Measurements from ENCODE around the gene WDR41.
"Not testable (repeated sequence)": the region's sequence is repeated elsewhere in the genome, so short reads cannot be mapped to it uniquely, and the experiment has no call there.

The WDR41 gene

DNA sequence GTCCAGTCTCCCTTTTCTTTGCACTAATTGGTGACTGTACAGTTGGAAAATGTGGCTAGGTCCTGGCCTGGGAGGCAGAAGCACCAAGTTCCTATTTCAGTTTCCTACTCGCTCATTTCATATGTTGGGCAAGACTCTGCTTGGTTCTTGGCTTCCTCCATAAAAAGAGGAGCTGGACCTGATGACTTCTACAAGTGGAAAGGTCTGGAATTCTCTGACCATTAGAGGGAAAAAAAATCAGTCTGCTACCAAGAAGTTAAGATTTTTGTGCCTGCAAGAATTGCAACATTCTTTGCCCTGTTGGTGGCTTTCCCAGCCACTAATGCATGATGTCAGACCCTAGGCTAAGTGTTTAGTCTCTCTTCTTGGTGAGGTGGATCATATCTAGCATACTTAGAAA, 91.5 kb downstream of the WDR41 start:
- DNase-seq = no peak

DNA sequence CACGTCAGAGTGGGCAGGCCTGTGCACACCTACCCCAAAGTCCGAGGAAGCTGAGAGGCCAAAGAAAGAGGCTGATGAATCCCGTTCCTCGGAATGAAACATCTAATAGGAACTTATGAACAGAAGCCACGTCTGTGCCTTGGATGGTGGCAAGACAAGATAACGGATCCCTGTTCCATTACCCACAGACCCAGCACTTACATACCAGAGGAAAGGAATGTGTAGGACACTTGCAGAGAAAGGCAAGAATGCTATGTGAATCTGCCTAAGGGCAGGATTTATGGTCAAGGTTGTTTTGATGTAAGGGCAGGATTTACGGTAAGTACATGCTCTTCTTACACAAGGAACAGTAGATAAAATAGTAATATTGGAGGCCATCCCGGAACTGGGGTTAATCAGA, 93.2 kb downstream of the WDR41 start:
- no peak for DNase-seq

DNA sequence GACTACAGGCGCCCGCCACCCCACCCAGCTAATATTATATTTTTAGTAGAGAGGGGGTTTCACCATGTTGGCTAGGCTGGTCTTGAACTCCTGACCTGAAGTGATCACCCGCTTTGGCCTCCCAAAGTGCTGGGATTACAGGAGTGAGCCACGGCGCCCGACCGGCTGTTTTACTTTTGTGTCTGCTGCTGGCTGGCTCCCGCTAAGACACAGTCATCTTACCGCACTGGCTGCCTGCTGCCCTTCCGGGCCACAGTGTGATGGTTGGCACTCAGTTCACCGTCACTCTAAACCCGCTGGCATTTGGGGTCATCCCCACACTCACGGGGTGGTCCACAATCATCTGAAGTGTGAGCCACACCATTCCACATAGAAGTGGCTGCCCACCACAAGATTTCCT, 93.7 kb downstream of the WDR41 start:
- no peak for DNase-seq

DNA sequence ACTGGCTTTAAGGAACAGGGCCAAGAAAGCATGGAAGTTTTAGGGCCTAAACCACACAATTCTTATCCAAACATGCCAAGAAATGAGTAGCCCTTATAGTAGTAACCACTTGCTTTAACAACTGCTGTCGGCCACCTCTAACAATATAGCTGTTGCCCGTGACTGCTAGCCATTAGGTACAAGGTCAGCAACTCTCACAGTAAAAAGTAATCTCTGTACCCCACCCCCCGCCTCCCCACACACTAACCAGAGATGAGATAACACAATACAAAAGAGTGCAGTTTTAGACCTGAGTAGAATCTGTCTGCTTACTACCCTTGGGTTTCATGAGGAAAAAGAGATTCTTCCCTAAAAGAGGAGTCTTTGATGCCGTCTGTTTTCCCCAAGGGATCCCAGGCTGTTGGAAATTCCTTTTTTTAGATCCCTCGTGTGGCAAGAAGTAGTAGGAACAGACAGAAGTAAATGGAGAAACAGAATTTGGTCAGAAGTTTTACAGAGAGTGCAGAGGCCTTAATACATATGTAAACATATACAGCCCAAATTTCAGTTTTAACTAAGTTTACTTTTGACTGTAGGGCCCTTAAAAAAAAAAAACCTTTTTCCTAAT, 94.3 kb downstream of the WDR41 start:
- DNase-seq = no peak

DNA sequence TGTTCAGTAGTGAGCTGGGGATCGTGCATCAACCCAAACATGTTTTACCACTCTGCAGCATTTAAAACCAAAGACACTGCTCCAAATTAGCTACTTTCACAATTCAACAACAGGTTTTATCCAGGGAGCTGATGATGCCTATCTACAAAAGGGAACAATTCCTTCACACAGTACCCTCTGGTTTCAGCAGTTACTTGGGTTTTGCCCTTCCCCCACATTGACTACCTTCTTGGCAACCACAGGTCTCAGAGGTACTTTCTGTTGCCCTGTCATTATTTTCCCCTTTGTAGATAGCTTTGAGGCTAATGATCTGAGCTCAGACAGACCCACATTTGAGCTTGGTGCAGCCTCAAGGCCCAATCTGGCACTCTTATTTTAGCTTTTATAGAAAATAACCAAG, 96.1 kb downstream of the WDR41 start:
- no peak for DNase-seq

DNA sequence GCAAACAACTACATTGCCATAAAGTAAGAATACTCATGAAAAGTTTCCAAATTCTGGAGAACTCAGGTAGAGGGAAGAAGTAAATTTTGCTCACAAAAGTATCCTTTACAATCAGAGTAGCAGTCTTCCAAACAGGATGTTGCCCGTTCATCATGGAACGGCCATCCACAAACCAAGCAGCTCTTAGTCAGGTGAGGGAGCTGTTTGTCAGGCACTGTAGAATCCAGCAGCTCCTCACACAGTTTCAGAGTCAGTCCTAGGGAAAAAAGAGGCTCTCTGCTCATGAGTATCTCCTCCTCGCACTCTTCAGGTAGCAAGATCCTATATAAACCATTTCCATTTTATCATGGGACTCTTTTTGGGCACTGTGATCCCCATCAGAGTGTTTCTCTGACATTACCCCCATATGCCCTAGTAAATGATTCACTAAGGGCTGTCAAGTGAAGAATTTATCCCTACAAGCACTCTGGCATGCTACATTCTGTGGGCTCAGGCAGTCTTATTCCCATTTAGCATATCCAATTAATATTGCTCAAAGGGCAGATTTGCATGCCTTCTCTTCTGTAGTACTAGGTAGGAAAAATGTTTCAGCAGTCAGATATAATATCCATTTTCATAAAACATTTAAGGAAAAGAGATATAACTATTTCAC, 97.9 kb downstream of the WDR41 start:
- no peak for DNase-seq

DNA sequence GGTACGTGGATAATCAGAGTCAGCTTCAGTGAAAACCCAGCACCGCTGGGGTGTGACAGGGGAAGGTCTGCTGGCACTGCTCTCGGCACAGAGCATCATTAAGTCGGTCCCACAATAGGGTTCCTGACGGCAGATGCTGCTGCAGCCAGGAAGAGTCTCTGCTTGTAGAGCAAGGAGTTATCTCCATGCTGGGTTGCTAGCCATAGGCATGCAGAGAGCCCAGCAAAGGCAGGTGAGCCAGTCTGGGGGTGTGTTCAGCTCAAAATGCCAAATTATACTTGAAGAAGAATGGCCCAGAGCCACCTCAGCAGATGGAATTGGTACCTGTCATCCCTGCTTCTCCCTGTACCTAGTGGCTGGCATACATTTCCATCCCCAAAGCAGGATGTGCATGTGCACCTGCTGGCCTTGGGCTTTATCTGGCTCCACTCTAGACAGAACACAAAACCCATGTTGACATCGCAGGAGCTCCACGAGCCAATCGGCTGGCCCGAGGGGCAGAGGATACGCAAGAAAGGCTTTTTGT, 100.8 kb downstream of the WDR41 start:
- no peak for DNase-seq

DNA sequence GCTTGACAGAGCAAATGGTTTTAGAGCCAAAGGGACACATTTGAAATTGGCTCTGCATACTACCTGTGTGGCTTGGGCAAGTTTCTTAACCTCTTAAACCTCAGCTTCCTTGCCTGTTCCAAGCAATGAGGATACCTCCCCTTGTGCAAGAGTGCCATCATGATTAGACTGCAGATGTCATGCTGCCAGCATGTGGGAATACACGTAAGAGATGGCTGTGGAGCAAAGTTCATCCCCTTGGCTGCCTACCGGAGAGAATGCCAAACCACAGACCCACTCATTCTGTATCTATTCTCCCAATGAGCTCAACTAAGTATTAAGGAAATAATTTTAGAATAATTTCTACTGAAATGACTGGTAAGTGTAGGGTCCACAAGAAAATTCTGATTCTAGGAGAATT, 101.3 kb downstream of the WDR41 start:
- DNase-seq = no peak

DNA sequence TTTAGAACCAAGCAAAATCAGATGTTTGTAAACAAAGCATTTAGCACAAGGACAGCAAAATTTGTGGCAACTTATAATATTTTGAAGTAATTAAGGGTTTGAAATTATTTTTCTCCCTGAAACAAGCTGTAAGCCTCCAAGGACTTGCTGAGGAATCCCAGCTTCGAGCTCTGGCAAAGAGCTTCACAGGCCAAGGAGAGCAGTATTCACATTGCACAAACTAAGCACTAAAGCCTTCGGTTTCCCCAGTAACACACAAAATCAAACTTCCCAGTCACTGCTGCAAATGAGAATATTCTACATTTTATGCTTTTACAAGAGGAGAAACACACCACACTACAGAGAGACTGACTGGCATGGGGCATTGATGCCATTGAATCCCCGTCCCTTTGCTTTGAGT, 101.9 kb downstream of the WDR41 start:
- no peak for DNase-seq

DNA sequence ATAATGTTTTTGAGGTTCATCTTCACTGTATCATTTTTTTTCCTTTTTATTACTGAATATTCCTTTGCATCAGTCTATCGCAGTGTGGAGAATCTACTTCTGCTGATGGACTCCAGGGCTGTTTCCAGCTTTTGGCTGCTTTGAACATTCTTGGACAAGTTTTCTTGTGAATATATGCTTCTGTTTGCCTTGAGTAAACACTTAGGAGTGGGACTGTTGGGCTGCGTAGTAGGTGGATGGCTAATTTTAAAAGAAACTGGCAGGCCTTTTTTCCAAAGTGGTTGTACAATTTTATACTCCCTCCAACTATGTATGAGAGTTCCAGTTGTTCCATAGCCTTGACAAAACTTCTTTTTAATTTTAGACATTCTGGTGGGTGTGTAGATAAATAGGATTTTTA, 102.4 kb downstream of the WDR41 start:
- no peak for DNase-seq

DNA sequence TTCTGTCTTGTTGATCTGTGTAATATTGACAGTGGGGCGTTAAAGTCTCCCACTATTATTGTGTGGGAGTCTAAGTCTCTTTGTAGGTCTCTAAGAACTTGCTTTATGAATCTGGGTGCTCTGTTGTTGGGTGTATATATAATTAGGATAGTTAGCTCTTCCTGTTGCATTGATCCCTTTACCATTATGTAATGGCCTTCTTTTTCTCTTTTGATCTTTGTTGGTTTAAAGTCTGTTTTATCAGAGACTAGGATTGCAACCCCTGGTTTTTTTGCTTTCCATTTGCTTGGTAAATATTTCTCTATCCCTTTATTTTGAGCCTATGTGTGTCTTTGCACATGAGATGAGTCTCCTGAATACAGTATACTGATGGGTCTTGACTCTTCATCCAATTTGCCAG, 105.8 kb downstream of the WDR41 start:
- not testable (repeated sequence) for DNase-seq

DNA sequence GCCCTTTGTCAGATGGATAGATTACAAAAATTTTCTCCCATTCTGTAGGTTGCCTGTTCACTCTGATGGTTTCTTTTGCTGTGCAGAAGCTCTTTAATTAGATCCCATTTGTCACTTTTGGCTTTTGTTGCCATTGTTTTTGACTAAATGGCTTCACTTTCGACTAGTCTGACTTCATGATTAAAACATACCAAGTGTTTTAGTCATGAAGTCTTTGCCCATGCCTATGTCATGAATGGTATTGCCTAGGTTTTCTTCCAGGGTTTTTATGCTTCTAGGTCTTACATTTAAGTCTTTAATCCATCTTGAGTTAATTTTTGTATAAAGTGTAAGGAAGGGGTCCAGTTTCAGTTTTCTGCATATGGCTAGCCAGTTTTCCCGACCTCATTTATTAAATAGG, 108.8 kb downstream of the WDR41 start:
- not testable (repeated sequence) for DNase-seq

Data from NCI-H446 (cell line).